HepG2 (cell line): ENCODE results near the gene FAM174C. TPM values are rescaled to one million over a fixed set of nuclear protein-coding genes. Genes with fewer than 3 reads are reported as not detected.

Experiments
- CHD4 ChIP-seq: fragments of 200-600 bp; sonication (generic); IDR thresholded peaks from 2 replicates; pipeline ENCODE4 v1.7.0; 2017; ENCODE audit warnings: mild to moderate bottlenecking, low read length, borderline replicate concordance
- HES4 ChIP-seq: sonication (generic); formaldehyde crosslinking; IDR thresholded peaks from 2 replicates; pipeline ENCODE4 v1.9.0; 2021; ENCODE audit warnings: mild to moderate bottlenecking, missing genetic modification reagents, borderline replicate concordance
- HNRNPLL ChIP-seq: fragments of 200-400 bp; formaldehyde crosslinking; IDR thresholded peaks from 2 replicates; pipeline ENCODE4 v1.6.1; 2017; ENCODE audit warnings: mild to moderate bottlenecking, low read depth, low read length; ENCODE audit not compliant: poor library complexity, severe bottlenecking
- KDM5A ChIP-seq: fragments of 200-600 bp; sonication (generic); IDR thresholded peaks from 2 replicates; pipeline ENCODE4 v1.7.0; 2018; ENCODE audit warnings: antibody characterized with exemption, mild to moderate bottlenecking, low read length, borderline replicate concordance
- NRL ChIP-seq: sonication (generic); formaldehyde crosslinking; IDR thresholded peaks from 2 replicates; pipeline ENCODE4 v1.5.0; 2020; ENCODE audit warnings: missing genetic modification reagents, mild to moderate bottlenecking, moderate library complexity, borderline replicate concordance
- PAWR ChIP-seq: sonication (generic); formaldehyde crosslinking; IDR thresholded peaks from 2 replicates; pipeline ENCODE4 v1.4.0; 2020; ENCODE audit warnings: missing genetic modification reagents, mild to moderate bottlenecking, borderline replicate concordance
- PTBP1 ChIP-seq: fragments of 200-400 bp; formaldehyde crosslinking; IDR thresholded peaks from 2 replicates; pipeline ENCODE4 v1.6.1; 2018; ENCODE audit warnings: low read length, low read depth; ENCODE audit not compliant: poor library complexity, severe bottlenecking
- SP4 ChIP-seq: sonication (generic); formaldehyde crosslinking; IDR thresholded peaks from 2 replicates; pipeline ENCODE4 v1.8.1; 2023; ENCODE audit warnings: mild to moderate bottlenecking, missing genetic modification reagents
- TARDBP ChIP-seq: sonication (generic); formaldehyde crosslinking; IDR thresholded peaks from 2 replicates; pipeline ENCODE4 v1.8.0; 2022; ENCODE audit warnings: mild to moderate bottlenecking, missing genetic modification reagents
- ZBTB20 ChIP-seq: sonication (generic); formaldehyde crosslinking; IDR thresholded peaks from 2 replicates; pipeline ENCODE4 v1.8.1; 2023; ENCODE audit warnings: missing genetic modification reagents, low read depth, mild to moderate bottlenecking, borderline replicate concordance
- ZFP36 ChIP-seq: fragments of 150-350 bp; IDR thresholded peaks from 2 replicates; pipeline ENCODE4 v1.6.1; 2018; ENCODE audit warnings: borderline replicate concordance, low read length, low read depth; ENCODE audit not compliant: partially characterized antibody
- ZFP36L2 ChIP-seq: sonication (generic); formaldehyde crosslinking; IDR thresholded peaks from 2 replicates; pipeline ENCODE4 v1.4.0; 2020; ENCODE audit warnings: missing genetic modification reagents
- ZNF256 ChIP-seq: sonication (generic); formaldehyde crosslinking; conservative IDR thresholded peaks from 2 replicates; pipeline ENCODE4 v1.4.0; 2020; ENCODE audit warnings: missing genetic modification reagents
- ZNF382 ChIP-seq: sonication (generic); formaldehyde crosslinking; IDR thresholded peaks from 2 replicates; pipeline ENCODE4 v1.5.0; 2020; ENCODE audit warnings: missing genetic modification reagents, mild to moderate bottlenecking, borderline replicate concordance
- ZNF430 ChIP-seq: sonication (generic); formaldehyde crosslinking; IDR thresholded peaks from 2 replicates; pipeline ENCODE4 v1.9.0; 2021; ENCODE audit warnings: mild to moderate bottlenecking, missing genetic modification reagents
- ZNF468 ChIP-seq: sonication (generic); formaldehyde crosslinking; IDR thresholded peaks from 2 replicates; pipeline ENCODE4 v1.8.0; 2022; ENCODE audit warnings: mild to moderate bottlenecking, moderate library complexity, missing genetic modification reagents
- ZNF484 ChIP-seq: sonication (generic); formaldehyde crosslinking; IDR thresholded peaks from 2 replicates; pipeline ENCODE4 v1.5.1; 2020; ENCODE audit warnings: mild to moderate bottlenecking, low read depth, missing genetic modification reagents, borderline replicate concordance
- ZNF615 ChIP-seq: sonication (generic); formaldehyde crosslinking; IDR thresholded peaks from 2 replicates; pipeline ENCODE4 v1.5.0; 2020; ENCODE audit warnings: mild to moderate bottlenecking, missing genetic modification reagents, borderline replicate concordance
- ZNF776 ChIP-seq: sonication (generic); formaldehyde crosslinking; IDR thresholded peaks from 2 replicates; pipeline ENCODE4 v1.4.0; 2020; ENCODE audit warnings: mild to moderate bottlenecking, missing genetic modification reagents
- ZNF782 ChIP-seq: sonication (generic); formaldehyde crosslinking; IDR thresholded peaks from 2 replicates; pipeline ENCODE4 v1.4.0; 2020; ENCODE audit warnings: missing genetic modification reagents, mild to moderate bottlenecking, borderline replicate concordance
- polyA plus RNA-seq, 8 experiments: library from polyadenylated mRNA; depleted of rRNA in 3 of 8; stranded (reverse) in 7 of 8; unstranded in 1 of 8; fragments of >200 nt; fragmentation: Illumina TruSeq in 4 of 8; extraction: Trizol in 4 of 8; gene quantifications; 2 replicates each; pipeline versions ENCODE4 v1.2.1 to v1.2.3, GENCODE V29; 2011 to 2016; ENCODE audit warnings: low read depth in 4 of 8, missing spikeins in 1 of 8, mixed read lengths in 1 of 8; ENCODE audit not compliant: insufficient read depth in 1 of 8
- total RNA-seq, 5 experiments: library from RNA; depleted of rRNA; stranded (reverse); fragments of >200 nt; fragmentation: Illumina TruSeq; extraction: Trizol; gene quantifications; 2 replicates each; pipeline ENCODE4 v1.2.3, GENCODE V29; 2016; ENCODE audit warnings: low read depth in 1 of 5
- TF ChIP-seq, protein P1 (sequence below): sonication (generic); formaldehyde crosslinking; IDR thresholded peaks from 2 replicates; pipeline ENCODE4 v1.4.0; 2020; ENCODE audit warnings: mild to moderate bottlenecking, missing genetic modification reagents
- TF ChIP-seq, protein P2 (sequence below): sonication (generic); formaldehyde crosslinking; IDR thresholded peaks from 2 replicates; pipeline ENCODE4 v1.5.0; 2020; ENCODE audit warnings: missing genetic modification reagents
- TF ChIP-seq, protein P3 (sequence below): sonication (generic); formaldehyde crosslinking; IDR thresholded peaks from 2 replicates; pipeline ENCODE4 v1.8.1; 2022; ENCODE audit warnings: low read depth, mild to moderate bottlenecking, missing genetic modification reagents

FAM174C gene
- total and polyA plus RNA-seq, 2 of the 13 experiments (the other 11 are each of a cell fraction or from before 2014, with no cell fraction given) = 19.5 to 31.3 TPM

DNA sequence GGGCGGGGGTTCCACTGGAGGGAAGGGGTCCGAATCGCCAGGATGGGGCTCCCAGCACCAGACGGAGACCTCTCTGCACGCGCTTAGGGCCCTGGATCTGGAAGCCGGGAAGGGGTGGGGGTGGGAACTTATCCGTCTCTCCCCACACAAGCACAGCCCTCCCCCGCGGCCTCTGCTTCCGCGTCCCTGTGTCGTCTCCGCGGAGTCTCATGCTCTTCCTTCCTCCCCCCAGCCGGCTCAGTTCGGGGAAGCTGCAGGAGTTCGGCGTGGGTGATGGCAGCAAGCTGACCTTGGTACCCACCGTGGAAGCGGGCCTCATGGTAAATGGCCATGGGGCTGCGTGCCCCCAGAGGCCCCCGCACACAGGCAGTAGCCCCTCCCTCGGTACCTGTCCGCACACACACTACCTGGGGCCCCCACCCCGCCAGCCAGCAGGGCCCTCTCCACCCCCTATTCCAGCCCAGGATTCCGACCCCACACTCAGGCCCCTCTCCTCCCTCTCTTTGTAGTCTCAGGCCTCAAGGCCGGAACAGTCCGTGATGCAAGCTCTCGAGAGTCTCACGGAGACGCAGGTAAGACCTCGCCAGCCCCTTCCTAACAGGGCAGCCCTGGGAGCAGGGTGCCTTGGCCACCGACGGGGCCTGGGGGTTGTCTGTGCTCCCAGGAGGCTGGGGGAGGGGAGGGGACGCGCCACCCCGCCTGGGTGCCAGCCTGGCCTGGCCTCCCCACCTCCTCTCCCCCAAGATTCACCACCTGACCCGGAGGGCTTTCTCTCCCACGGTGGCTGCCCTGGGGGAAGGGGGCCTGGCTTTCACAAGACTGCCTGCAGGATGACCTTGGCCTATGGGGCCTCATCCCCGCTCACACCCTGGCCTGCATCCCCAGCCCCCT, 23.8 kb upstream of the FAM174C start (continued):
- TF ChIP-seq, protein P1, sequence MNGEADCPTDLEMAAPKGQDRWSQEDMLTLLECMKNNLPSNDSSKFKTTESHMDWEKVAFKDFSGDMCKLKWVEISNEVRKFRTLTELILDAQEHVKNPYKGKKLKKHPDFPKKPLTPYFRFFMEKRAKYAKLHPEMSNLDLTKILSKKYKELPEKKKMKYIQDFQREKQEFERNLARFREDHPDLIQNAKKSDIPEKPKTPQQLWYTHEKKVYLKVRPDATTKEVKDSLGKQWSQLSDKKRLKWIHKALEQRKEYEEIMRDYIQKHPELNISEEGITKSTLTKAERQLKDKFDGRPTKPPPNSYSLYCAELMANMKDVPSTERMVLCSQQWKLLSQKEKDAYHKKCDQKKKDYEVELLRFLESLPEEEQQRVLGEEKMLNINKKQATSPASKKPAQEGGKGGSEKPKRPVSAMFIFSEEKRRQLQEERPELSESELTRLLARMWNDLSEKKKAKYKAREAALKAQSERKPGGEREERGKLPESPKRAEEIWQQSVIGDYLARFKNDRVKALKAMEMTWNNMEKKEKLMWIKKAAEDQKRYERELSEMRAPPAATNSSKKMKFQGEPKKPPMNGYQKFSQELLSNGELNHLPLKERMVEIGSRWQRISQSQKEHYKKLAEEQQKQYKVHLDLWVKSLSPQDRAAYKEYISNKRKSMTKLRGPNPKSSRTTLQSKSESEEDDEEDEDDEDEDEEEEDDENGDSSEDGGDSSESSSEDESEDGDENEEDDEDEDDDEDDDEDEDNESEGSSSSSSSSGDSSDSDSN (CRISPR knock-in tag) = peak; percentile 36; the same call in 1 of the 2 replicates
- TF ChIP-seq ZNF430 (0 out of 2 replicates have a peak, but pooled peaks have one; percentile 43), ZNF615 (CRISPR knock-in tag) (0 out of 2 replicates have a peak, but pooled peaks have one; percentile 37), CHD4 (no peak), ZNF256 (CRISPR knock-in tag) (no peak), ZNF468 (CRISPR knock-in tag) (no peak), ZNF776 (no peak), ZNF382 (CRISPR knock-in tag) (no peak), ZFP36L2 (CRISPR knock-in tag) (no peak), HES4 (CRISPR knock-in tag) (no peak), ZNF782 (CRISPR knock-in tag) (no peak), ZBTB20 (CRISPR knock-in tag) (no peak), SP4 (CRISPR knock-in tag) (no peak; the same call in 1 of the 2 replicates), PAWR (no peak), KDM5A (no peak), NRL (CRISPR knock-in tag) (peak; percentile 2; the same call in 1 of the 2 replicates), ZNF484 (CRISPR knock-in tag) (no peak), HNRNPLL (peak; percentile 15), PTBP1 (no peak), TARDBP (CRISPR knock-in tag) (peak; percentile 42; the same call in 1 of the 2 replicates), ZFP36 (no peak)
- TF ChIP-seq, protein P2, sequence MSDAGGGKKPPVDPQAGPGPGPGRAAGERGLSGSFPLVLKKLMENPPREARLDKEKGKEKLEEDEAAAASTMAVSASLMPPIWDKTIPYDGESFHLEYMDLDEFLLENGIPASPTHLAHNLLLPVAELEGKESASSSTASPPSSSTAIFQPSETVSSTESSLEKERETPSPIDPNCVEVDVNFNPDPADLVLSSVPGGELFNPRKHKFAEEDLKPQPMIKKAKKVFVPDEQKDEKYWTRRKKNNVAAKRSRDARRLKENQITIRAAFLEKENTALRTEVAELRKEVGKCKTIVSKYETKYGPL = no peak
- TF ChIP-seq, protein P3, sequence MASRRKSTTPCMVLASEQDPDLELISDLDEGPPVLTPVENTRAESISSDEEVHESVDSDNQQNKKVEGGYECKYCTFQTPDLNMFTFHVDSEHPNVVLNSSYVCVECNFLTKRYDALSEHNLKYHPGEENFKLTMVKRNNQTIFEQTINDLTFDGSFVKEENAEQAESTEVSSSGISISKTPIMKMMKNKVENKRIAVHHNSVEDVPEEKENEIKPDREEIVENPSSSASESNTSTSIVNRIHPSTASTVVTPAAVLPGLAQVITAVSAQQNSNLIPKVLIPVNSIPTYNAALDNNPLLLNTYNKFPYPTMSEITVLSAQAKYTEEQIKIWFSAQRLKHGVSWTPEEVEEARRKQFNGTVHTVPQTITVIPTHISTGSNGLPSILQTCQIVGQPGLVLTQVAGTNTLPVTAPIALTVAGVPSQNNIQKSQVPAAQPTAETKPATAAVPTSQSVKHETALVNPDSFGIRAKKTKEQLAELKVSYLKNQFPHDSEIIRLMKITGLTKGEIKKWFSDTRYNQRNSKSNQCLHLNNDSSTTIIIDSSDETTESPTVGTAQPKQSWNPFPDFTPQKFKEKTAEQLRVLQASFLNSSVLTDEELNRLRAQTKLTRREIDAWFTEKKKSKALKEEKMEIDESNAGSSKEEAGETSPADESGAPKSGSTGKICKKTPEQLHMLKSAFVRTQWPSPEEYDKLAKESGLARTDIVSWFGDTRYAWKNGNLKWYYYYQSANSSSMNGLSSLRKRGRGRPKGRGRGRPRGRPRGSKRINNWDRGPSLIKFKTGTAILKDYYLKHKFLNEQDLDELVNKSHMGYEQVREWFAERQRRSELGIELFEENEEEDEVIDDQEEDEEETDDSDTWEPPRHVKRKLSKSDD (CRISPR knock-in tag) = no peak; the same call in 1 of the 2 replicates
